ENCODE results near the gene PRM2.
"Not testable (repeated sequence)": the region's sequence is repeated elsewhere in the genome, so short reads cannot be mapped to it uniquely, and the experiment has no call there.

Gene PRM2

DNA sequence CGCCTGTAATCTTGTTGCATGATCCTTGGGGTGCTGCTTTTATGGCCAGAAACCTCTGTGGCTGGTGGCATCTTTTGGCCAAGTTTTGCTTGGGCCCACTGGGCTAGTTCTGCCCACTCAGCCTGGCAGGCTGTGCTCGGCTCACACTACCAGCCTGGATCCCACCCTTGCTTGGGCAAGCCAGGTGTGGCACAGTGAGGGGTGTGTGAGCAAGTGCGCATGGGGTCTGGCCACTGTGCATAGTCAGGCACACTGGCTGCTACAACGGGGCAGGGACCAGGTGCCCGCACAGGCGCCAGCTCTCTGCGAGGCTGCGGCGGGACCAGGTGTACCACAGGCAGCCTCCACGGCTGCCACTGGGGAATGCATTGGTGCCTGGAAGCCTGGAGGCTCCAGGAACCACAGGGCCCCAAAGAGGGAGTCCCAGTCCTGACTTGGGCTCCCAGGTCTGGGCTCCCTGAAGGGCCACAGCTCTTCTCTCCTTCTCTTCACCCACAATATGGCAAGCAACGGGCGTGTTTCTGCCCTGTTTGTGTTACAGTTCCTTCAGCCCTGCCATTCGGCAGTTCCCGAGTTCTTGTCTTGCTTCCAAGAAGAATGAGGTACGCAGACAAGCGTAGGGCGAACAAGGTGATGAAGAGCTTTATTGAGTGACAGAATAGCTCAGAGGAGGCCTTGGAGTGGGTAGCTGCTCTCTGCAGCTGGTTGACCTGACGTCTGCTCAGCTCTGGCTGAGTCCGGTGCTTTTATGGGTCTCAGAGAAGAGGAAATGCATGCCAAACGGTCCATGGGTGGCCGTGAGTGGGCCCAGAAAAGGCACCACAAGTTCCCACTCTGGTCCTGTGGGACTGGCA, 31.6 kb upstream of the PRM2 start:
- no peak for DNase-seq (ENCODE audit: low spot score)

DNA sequence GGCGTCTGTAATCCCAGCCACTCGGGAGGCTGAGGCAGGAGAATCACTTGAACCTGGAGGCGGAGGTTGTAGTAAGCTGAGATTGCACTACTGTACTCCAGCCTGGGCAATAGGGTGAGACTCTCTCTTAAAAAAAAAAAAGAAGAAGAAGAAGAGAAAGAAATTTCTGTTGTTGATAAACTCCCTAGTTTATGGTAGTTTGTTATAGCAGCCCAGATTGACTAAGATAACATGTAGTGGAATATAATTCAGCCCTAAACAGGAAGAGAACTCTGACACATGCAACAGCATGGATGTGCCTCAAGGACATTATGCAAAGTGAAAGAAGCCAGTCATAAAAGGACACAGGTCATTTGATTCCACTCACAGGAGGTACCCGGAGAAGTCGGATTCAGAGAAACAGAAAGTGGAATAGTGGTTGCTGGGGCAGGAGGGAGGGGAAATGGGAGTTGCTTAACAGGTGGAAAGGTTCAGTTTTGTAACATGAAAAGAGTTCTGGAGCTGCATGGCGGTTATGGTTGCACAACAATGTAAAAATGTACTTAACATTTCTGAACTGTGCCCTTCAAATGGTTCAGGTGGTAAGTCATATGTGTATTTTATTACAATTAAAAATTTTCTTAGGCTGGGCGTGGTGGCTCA, 30.8 kb upstream of the PRM2 start:
- no peak for DNase-seq (ENCODE audit: low spot score)

DNA sequence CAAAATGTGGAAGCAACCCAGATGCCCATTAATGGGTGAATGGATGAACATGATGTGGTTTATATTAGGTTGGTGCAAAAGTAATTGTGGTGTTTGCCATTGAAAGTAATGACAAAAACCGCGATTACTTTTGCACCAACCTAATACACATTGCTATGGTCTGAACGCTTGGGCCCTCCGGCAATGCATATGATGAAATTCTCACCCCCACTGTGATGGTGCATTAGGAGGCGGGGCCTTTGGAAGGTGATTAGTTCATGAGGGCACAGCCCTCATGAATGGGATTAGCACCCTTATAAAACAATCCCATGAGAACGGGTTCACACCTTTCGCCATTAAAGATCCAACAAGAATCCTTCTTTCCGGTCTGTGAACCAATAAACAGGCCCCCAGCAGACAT, 30.1 kb upstream of the PRM2 start:
- DNase-seq (ENCODE audit: low spot score) = no peak

DNA sequence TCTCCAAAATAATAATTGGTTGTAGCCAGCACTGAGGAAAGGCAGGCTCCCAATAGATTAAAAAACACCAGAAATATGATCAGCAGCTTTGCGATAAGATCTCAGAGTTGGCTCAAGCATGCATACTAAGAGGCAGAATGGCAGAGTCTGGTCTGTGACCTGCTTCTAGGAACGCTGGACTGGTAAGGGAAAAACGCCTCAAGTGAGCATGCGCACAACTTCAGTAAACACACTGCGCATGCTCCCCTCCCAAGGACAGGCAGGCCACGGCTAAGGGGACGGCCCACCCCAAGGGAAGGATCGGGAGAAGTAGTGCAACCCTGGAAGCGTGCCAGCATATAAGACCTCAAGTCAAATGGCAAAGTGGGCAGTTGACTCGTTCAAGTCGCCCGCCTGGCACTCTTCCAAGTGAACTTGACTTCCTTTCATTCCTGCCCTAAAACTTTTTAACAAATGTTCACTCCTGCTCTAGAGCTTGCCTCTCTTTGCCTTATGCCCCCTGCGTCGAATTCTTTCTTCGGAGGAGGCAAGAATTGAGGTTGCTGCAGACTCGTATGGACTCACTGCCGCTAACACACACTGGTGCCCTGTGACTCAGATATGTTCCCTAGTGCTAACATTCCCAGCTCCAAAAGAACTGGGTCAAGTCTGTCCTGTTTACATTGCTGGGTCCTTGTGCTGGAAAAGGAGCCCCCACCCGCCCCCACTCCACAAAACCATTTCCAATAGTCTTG, 27.3 kb upstream of the PRM2 start:
- DNase-seq (ENCODE audit: low spot score) = no peak

DNA sequence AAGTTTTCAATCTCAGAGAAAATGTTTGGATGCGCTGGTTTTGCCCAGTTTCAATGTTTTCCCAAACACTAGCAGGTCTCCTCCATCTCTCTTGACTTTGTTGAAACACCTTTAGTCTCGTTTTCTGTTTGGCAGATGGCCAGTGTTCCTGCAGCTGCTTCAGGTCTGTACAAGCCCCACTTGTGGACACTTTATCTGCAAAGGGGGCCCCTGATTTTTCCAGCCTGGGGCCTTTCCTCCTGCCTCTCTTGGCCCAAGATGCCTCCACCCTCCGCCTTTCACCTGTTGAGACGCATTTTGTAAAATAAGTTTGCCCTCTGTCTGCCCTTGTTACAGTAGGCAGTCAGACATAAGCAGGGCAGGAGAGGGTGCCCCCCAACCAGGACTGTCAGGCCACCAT, 26.7 kb upstream of the PRM2 start:
- no peak for DNase-seq (ENCODE audit: low spot score)

DNA sequence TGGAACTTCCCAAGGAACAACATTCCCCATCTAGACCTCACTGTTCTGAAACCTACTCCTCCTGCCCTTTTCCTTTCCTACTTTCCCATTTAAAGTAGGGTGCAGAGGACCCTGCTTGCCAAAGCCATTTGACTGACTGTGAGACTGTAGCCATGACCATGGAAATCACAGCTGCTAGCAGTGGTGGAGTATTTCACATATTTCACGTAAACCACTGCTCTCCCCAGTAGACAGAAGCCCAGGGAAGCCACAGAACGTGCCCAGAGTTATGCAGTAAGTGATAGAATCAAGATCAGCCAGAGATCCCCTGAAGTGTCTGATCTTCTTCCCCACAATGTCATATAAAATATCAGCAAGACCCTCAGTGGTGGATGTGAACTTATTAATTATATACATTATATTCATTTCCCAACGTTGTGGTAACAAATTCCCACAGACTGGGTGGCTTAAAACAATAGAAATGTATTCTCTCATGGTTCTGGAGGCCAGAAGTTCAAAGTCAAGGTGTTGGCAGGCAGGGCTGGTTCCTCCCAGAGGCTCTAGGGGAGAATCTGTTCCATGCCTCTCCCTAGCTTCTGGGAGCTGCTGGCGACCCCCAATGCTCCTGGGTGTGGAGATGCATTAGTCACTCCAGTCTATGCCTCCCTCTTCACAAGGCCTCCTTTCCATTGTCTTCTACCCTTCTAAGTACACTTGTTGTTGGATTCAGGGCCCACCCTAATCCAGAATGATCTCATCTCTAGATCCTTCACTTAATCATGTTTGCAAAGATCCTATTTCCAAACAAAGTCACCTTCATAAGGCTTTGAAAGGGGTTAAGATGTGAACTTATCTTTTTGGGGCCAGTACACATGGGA, 25.6 kb upstream of the PRM2 start:
- DNase-seq (ENCODE audit: low spot score) = no peak

DNA sequence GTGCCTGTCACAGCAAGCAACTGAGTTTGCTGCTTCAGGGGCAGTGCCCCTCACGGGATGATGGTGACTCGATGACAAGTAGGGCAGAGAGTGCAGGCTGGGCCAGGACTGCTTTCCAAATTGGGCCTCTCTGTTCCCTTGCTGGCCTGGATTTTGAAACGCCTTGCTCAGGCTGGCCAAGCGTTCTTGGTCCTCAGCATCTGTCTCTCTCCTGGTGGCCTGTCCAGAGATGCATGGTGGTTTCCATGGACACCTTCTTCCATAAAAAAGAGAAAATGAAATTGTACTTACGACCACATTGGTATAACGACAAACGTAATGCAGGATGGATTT, 24.2 kb upstream of the PRM2 start:
- DNase-seq (ENCODE audit: low spot score) = no peak

DNA sequence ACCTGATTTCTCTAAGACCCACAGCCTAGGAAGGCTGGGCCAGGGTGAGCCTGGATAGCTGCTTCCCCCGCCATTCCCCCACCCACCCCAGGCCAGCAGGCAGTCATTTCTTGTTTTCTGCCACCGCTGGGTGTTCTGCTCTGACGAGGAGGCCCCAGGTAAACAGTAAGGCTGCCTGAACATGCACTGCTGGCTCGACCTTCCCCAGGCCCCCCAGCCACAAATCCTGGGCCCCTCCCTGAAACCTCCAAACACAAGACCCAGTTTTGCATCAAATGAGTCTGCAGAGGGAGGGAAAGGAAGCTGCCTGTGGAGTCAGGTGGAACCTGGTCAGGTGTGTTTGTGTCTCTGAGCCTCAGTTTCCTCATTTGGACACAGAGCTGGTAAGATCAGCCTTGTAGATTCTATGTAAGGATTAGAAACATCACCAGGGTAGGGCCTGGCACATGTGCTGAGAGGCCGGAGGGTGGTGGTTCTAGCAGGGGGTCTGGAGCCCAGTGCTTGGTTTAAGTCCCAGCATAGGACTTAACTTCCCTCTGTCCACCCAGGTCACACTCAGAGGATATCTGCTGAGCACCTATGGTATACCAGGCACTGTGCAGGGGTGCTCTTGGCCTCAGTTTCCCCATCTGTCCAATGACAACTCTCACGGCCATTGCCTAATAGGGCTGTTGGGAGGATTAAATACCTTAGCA, 23.7 kb upstream of the PRM2 start:
- DNase-seq (ENCODE audit: low spot score) = no peak

DNA sequence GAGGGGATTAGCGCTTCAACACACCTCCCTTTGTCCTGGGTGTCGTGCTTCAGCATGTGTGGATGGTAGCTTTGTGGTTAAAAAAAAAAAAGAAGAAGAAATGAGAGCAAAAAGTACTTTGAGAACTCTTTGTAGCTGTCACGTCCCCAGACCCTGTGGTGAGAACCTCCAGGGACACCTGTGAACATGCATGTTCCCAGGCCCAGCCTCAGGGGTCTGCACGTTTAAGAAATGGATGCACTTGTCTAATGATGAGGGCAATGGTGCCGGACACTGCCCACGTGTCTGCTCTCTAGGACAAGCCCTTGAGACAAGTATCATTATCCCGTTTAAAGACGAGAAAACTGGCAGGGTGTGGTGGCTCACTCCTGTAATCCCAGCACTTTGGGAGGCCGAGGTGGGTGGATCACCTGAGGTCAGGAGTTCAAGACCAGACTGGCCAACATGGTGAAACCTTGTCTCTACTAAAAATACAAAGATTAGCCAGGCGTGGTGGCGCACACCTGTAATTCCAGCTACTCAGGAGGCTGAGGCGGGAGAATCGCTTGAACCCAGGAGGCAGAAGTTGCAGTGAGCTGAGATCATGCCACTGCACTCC, 22.8 kb upstream of the PRM2 start:
- not testable (repeated sequence) for DNase-seq (ENCODE audit: low spot score)

DNA sequence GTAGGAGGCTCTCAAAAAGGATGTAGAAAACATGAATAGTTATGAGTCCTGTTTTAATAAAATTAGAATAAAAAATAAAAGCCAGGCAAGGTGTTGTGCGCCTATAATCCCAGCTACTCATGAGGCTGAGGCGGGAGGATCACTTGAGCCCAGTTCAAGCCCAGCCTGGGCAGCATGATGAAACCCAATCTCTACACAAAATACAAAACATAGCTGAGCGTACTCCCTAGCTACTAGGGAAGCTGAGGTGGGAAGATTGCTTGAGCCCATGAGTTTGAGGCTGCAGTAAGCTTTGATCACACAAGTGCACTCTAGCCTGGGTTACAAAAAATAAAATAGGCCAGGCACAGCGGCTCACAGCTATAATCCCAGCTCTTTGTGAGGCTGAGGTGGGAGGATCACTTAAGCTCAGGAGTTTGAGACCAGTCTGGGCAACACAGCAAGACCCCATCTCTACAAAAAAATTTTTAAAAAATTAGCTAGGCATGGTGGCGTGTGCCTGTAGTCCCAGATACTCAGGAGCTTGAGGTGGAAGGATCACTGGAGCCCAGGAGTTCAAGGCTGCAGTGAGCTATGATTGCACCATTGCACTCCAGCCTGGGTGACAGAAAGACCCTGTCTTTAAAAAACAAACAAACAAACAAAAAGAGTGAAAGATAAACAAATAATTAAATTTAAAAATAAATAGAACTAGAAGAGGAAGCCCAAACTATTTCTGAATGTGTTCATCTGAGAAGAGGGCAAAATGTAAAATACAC, 22.0 kb upstream of the PRM2 start:
- no peak for DNase-seq (ENCODE audit: low spot score)

DNA sequence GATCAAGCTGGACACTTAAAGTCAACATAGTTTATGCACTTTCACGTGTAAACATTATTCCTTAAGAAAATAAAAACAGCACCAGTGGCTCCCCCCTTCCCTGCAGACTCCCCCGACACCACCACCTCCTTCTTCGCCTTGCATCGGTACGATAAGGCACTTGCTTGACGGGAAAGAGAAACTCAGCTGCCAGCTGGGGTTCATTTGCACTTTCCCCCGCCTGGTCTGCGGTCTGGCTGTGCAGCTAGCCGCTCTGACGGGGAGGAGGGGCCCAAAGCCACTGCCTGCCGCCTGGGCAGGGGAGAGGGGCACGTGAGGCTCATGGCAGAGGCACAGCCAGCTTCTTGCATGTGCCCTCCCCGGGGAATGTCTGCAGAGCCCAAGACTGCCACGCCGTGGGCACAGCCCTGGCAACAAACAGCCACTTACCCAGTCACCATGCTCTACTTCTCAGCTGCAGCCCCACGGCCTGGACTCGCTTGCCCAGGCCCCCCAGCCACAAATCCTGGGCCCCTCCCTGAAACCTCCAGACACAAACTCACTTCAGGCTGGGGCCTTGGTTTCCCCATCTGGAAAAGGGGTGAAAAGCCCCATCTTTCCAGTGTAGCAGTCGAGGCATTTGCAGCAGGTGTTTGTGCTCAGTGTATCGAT, 21.3 kb upstream of the PRM2 start:
- peak; percentile 52 for DNase-seq (ENCODE audit: low spot score)

DNA sequence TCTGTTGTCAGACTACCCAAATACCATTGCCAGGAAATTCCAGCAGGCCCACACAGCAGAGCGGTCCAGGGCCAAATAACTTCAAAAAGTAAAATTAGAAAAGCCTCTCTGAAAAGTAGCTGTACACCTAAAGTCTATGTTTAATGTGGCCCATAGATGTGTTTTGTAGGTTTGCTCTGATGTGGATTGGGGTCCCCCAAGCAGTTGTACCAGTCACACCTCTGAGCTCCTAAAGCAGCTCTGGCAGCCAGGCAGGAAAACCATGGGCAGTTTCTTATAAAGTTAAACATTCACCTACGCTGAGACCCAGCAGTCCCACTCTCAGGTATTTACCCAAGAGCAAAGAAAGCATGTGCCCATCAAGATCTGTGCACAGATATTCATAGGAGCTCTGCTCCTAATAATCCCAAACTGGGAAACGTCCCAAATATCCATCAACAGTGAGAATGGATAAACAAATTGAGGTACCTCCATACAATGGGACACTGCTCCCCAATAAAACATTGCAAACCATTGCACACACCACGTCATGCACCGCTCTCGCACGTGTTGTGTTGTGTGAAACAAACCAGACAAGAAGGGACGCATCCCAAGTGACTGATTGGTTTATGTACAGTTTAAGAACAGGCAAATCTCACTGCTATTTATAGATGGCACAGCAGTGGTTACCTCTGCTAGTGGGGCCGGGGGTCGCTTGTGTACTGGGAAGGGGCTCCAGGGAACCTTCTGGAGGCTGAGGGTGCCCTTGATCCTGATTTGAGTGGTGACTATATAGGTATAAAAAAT, 20.6 kb upstream of the PRM2 start:
- DNase-seq (ENCODE audit: low spot score) = no peak

DNA sequence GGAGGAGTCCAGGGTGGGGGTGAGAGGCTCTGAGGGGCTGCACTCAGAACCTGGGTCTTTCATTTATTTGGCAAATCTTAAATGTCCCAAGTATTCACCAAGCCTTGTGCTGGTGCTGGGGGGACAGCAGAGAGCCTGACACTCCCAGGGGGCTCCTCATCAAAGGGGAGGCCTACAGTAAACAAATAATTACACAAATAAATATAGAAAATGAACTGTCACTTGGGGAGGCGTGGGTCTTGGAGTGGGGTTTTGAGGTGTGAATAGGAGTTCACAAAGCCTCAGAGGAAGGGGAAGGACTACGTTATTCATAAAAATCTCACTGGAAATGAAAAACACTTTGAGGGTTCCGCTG, 20.0 kb upstream of the PRM2 start:
- DNase-seq (ENCODE audit: low spot score) = no peak

DNA sequence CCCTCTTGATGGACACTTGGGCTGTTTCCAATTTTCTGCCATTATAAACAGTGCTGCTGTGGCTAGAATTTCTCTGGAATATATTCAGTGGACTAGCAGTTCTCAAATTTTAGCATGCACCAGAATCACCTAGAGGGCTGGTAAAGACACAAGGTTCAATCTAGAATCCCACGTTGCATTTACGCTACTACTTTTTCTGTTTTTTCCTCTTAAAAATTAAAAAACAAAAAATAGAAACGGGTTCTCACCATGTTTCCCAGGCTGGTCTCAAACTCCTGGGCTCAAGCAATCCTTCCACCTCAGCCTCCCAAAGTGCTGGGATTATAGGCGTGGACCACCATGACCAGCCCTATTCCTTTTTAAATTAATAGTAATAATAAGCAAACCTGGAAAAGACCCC, 19.4 kb upstream of the PRM2 start:
- no peak for DNase-seq (ENCODE audit: low spot score)

DNA sequence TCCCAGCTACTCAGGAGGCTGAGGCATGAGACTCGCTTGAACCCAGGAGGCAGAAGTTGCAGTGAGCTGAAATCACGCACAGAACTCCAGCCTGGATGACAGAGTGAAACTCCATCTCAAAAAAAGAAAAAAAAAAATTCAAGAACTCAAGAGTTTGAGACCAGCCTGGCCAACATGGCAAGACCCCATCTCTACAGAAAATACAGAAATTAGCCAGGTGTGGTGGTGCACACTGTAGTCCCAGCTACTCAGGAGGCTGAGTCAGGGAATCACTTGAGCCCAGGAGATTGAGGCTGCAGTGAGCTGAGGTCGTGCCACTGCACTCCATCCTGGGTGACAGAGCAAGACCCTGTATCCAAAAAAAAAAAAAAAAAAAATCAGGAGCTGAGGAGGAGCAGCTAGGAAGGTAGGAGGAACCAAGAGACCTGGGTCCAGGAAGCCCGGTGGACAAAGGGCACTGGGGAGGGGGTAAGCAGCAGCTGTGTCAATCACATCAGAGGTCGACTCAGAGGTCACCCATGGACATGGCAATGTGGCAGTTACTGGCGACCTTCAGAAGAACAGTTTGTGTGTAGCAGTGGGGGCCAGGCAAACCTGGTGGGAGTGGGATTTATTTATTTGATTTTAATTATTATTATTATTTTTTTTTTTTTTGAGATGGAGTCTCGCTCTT, 15.9 kb upstream of the PRM2 start:
- DNase-seq (ENCODE audit: low spot score) = no peak

DNA sequence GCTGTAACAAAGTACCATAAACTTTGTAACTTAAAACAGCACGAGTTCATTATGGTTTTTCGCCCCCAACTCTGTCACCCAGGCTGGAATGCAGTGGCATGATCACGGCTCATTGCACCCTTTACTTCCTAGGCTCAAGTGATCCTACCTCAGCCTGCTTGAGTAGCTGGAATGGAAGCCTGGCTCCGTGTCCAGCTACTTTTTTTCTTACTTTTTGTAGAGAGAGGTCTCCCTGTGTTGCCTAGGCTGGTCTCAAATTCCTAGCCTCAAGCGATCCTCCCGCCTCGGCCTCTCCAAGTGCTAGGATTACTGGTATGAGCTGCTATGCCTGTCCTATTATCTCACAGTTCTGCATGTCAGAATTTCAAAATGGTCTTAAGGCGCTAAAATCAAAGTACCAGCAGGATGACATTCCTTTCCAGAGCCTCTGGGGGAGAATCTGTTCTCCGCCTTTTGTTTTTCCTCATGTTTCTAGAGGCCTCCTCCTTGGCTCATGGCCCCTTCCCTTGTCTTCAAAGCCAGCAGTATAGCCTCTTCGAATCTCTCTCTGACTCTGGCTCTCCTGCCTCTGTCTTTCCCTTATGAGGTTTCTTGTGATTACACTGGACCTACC, 14.9 kb upstream of the PRM2 start:
- DNase-seq (ENCODE audit: low spot score) = no peak

DNA sequence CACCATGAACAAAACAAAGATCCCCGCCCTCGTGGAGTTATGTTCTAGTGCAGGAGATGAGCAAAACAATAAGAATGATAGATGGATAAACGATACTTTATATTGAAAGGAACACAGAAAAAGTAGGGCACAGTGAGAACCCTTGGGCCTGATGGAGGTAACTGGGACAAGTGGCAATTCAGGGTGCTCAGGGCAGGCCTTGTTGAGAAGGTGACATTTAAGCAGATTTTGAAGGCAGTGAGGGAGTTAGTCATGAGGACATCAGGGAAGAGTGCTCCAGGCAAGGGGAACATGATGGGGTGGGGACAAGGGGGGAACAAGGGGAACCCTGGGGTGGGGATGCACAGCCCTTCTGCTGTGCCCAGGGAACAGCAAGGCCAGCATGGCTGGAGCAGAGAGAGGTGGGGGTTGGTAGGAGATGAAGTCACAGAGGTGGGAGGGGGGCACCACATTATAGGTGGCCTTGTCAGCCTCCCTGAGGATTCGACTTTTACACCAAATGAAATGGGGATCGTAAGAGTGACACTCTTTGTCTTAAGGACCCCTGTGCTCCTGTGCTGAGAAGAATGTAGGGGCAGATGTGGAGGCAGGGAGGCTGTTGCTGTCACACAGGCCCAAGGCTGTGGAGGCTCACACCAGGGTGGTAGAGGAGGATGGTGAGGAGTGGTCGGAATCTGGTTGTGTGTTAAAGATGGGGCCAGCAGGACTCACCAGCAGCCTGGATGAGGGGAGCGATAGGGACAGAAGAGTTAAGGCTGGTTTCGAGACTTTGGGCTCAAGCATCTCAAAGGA, 14.0 kb upstream of the PRM2 start:
- DNase-seq (ENCODE audit: low spot score) = no peak

All from SW480 (cell line).